ENCODE data around the gene TCF3.
"Not testable (repeated sequence)": the region's sequence is repeated elsewhere in the genome, so short reads cannot be mapped to it uniquely, and the experiment has no call there.

Gene TCF3

GRCh38 chr19:1650650-1651567 lies 1.5 kb downstream of the TCF3 start:
- peak; percentile 61 for DNase-seq (ENCODE audit: low spot score)

GRCh38 chr19:1649706-1650649 lies 2.4 kb downstream of the TCF3 start:
- no peak for DNase-seq (ENCODE audit: low spot score)

- DNase-seq (ENCODE audit: low spot score), result peak; percentile 85
Observed at GRCh38 chr19:1648920-1649541, 3.4 kb downstream of the TCF3 start.

- no peak for DNase-seq (ENCODE audit: low spot score)
Observed at GRCh38 chr19:1648459-1648849, 4.0 kb downstream of the TCF3 start.

- no peak for DNase-seq (ENCODE audit: low spot score)
Observed at GRCh38 chr19:1647501-1648458, 4.6 kb downstream of the TCF3 start.

DNA sequence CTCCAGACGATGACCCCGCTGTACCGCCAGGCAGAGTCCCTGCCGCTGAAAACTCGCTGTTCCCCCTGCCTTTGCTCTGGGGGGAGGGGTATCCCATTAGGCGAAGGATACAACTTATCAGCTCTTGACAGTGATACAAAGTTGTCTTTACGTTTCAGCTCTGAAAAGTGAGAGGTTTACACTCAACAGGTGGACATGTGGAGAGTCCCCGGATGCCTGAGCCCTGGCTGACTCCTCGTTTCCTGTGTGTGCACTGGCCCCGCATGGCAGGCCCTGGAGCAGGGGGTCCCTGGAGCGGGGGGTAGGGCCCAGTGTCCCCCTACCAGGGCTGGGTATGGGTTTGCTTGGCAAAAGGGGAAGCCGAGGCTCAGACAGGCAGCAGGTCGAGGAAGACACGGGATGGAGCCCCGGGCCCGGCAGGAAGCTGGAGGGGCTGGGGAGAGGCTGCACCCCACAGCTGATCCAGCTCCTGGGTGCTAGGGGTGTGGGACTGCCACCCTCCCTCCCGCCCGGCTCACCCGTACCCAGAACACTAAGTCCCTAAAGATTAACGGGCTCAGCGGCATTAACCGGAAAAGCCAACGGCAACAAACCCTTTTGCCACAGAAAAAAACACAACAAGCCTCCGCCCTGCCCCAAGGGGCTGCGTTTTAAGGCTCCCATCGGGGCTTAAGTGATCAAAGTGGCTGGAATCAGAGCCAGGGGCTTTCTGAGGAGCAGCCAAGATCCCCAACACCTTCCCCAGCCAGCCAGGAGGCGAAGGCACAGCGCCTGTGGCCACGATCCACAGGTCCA lies 5.6 kb downstream of the TCF3 start:
- no peak for DNase-seq (ENCODE audit: low spot score)

DNA sequence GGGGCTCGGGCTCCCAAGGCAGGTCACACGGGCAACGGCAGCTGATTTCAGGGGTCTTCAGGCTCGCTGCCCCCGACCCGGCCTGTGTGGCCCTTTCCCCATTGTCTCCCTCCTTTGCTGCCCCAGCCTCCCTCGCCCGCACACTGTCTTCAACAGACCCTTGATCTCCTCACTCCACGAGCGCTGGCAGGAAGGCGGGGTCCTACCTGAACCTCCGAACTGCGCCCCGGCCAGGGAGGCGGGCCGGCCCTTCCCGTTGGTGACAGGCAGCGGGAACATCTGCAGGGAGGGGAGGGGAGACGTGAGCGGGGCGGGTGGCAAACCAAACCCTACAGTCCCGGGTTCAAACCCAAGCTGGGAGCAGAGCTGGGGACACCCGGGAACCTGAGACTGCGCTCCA lies 6.3 kb downstream of the TCF3 start:
- DNase-seq (ENCODE audit: low spot score), result no peak

DNA sequence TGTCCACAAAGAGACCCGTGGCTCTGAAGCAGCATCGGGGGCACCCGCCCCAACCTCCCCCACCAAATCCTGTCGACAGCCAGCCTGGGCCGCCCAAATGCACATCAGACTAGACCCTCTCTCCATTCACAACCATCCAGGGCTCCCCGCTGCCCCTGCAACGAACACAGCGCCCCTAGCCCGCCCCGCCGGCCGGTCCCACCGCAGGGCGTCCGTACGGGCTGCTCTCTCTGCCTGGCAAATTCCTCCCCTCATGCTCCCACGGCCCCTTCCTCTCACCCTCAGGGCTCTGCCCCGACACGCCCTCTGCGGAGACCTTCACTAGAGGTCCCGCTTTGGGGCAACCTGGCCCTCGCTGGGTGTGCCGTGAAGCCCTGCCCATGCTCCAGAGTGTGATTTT lies 7.1 kb downstream of the TCF3 start:
- no peak for DNase-seq (ENCODE audit: low spot score)

DNA sequence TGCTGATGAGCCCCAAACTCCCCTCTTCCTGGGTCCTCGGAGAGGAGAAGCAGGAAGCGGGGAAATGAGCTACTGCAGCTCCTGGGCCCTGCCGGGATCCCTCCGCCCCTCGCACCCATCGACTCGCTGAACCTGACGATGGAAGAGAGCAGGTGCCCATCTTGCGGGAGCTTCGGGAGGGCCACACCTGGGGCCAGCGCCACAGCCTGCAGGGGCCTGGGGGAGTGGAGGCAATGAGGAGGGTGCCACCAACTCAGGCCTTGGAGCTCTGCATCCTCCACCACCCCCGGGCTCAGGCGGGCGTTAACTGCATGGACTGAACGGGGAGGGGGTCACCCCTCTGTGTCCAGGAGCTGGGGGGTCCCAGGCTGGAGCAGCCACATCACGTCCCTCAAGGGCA lies 8.3 kb downstream of the TCF3 start:
- DNase-seq (ENCODE audit: low spot score), result no peak

DNA sequence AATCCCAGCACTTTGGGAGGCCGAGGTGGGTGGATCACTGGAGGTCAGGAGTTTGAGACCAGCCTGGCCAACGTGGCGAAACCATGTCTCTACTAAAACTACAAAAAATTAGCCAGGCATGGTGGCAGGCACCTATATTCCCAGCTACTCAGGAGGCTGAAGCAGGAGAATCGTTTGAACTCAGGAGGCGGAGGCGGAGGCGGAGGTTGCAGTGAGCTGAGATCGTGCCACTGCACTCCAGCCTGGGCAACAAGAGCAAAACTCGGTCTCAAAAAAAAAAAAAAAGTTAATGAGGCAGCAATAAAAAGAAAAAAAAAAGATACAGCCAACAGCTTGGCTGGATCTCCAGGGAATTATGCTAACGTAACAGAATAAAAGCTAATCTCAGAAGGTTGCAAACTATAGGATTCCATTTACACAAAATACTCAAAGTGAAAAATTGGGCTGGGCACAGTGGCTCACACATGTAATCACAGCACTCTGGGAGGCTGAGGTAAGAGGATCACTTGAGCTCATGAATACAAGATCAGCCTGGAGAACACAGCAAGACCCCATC lies 11.4 kb downstream of the TCF3 start:
- not testable (repeated sequence) for DNase-seq (ENCODE audit: low spot score)

- DNase-seq (ENCODE audit: low spot score), result no peak
Observed at GRCh38 chr19:1636325-1637236, 15.8 kb downstream of the TCF3 start.

DNA sequence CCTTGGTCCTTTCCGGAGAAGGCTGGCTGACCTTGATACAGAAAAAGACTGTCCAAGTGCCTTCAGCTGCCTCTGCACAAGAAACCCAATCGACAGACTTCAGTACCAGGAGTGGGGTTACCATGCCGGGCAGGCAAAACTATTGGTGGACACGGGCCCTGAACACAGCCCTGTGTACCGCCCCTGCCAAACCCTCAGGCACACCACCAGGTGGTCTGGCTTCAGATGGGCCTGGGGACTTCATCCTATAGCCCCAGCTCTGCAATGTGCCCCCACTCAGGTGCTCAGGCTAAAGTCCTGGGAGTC lies 17.5 kb downstream of the TCF3 start:
- DNase-seq (ENCODE audit: low spot score), result no peak

DNA sequence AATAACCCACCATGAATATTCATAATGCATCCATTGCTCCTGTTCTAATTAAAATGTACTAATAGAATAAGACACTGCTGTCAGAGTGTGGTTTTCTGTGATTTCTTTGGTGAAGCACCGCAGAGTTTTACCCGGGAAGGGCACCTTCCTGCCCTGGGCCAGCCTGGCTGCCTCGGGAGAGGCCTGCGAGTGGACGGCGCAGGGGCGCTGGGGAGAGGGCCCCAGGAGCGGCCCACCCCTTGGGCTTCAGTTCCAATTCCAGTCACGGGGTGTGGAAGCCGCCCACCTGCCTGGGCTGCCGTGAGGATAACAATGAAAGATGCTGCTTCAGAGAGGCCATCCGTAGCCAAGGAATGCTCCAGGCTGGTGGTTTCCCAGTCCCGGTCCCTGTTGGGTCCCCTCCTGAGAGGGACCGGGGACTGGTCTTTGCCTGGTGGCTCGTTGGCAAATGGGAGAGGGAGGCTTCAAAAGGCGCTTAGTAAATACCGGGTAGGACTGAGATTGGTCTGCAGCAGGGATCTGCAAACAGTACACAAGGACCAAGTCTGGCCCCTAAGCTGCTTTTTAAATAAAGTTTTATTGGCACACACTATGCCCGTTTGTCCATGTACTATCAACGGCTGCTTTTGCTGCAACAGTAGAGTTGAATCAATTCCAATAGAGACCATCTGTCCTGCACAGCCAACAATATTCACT lies 18.0 kb downstream of the TCF3 start:
- DNase-seq (ENCODE audit: low spot score), result no peak

GRCh38 chr19:1633269-1633826 lies 19.1 kb downstream of the TCF3 start:
- DNase-seq (ENCODE audit: low spot score), result no peak

GRCh38 chr19:1632462-1633268 lies 19.8 kb downstream of the TCF3 start:
- peak; percentile 96 for DNase-seq (ENCODE audit: low spot score)

- DNase-seq (ENCODE audit: low spot score), result no peak
Observed at GRCh38 chr19:1631557-1632100, 20.8 kb downstream of the TCF3 start.

GRCh38 chr19:1630811-1631210 lies 21.6 kb downstream of the TCF3 start:
- DNase-seq (ENCODE audit: low spot score), result no peak
